Islet precursor cell (in vitro differentiated cells): ENCODE data around the gene MCAM.

Experiments
- DNase-seq: peaks from one replicate; pipeline ENCODE4 v3.0.0-alpha.2; 2018

Gene MCAM

GRCh38 chr11:119329320-119329719 lies 12.4 kb upstream of the MCAM start:
- no peak for DNase-seq

GRCh38 chr11:119324189-119324588 lies 7.3 kb upstream of the MCAM start:
- no peak for DNase-seq

- peak; percentile 88 for DNase-seq
Observed at GRCh38 chr11:119323532-119324033, 6.7 kb upstream of the MCAM start.

- DNase-seq: no peak
Observed at GRCh38 chr11:119322921-119323531, 6.1 kb upstream of the MCAM start.

- DNase-seq: no peak
Observed at GRCh38 chr11:119322360-119322739, 5.4 kb upstream of the MCAM start.

GRCh38 chr11:119320776-119321524 lies 4.0 kb upstream of the MCAM start:
- DNase-seq: peak; percentile 88

- peak; percentile 81 for DNase-seq
Observed at GRCh38 chr11:119320240-119320775, 3.4 kb upstream of the MCAM start.

- no peak for DNase-seq
Observed at GRCh38 chr11:119319700-119320239, 2.8 kb upstream of the MCAM start.

GRCh38 chr11:119319136-119319699 lies 2.3 kb upstream of the MCAM start:
- DNase-seq: no peak

- DNase-seq: peak; percentile 96
Observed at GRCh38 chr11:119318240-119319135, 1.6 kb upstream of the MCAM start.

- DNase-seq: no peak
Observed at GRCh38 chr11:119317592-119318239, 786 bp upstream of the MCAM start.

GRCh38 chr11:119316016-119316728 lies 758 bp downstream of the MCAM start:
- peak; percentile 64 for DNase-seq

GRCh38 chr11:119315131-119316015 lies 1.6 kb downstream of the MCAM start:
- DNase-seq: peak; percentile 91

- no peak for DNase-seq
Observed at GRCh38 chr11:119314726-119315125, 2.2 kb downstream of the MCAM start.

- DNase-seq: no peak
Observed at GRCh38 chr11:119310682-119311052, 6.3 kb downstream of the MCAM start.

- no peak for DNase-seq
Observed at GRCh38 chr11:119309953-119310681, 6.8 kb downstream of the MCAM start.

- DNase-seq: no peak
Observed at GRCh38 chr11:119309411-119309810, 7.5 kb downstream of the MCAM start.

- no peak for DNase-seq
Observed at GRCh38 chr11:119307974-119308373, 9.0 kb downstream of the MCAM start.

GRCh38 chr11:119307219-119307618 lies 9.7 kb downstream of the MCAM start:
- peak; percentile 63 for DNase-seq
